ENCODE results near the gene ASPA.

Gene ASPA

DNA sequence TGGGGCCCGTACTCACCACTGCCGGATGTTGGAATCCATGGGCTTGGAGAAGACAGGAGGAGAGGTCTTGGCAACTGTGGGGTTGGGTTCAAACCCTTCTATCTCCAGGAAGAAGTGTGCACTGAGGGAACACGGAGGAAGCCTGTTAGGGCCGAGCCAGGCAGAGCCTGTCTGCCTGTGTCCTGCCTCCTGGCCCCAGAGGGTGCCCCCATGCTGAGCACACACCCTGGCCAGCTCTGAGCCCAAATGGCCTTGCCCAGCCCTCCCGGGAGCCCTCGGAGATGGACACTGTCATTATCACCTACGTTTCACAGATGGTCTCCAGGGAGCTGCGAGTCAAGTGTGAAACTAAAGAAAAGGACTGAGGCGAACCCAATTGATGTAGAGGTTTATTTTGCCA is 69.4 kb downstream of the ASPA start:
- CTCF ChIA-PET: no interaction called here
- H3K4me3 ChIP-seq (ENCODE audit: low read depth, low read length): no peak overlapping the region
- DNase-seq (ENCODE audit: low read depth, low spot score): no peak
- TF ChIP-seq, protein P1, sequence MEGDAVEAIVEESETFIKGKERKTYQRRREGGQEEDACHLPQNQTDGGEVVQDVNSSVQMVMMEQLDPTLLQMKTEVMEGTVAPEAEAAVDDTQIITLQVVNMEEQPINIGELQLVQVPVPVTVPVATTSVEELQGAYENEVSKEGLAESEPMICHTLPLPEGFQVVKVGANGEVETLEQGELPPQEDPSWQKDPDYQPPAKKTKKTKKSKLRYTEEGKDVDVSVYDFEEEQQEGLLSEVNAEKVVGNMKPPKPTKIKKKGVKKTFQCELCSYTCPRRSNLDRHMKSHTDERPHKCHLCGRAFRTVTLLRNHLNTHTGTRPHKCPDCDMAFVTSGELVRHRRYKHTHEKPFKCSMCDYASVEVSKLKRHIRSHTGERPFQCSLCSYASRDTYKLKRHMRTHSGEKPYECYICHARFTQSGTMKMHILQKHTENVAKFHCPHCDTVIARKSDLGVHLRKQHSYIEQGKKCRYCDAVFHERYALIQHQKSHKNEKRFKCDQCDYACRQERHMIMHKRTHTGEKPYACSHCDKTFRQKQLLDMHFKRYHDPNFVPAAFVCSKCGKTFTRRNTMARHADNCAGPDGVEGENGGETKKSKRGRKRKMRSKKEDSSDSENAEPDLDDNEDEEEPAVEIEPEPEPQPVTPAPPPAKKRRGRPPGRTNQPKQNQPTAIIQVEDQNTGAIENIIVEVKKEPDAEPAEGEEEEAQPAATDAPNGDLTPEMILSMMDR (IDR thresholded peaks at IDR 0.05; ENCODE audit: insufficient read depth, low read length, missing control alignments): no peak
- POLR2A ChIA-PET: no interaction called here

DNA sequence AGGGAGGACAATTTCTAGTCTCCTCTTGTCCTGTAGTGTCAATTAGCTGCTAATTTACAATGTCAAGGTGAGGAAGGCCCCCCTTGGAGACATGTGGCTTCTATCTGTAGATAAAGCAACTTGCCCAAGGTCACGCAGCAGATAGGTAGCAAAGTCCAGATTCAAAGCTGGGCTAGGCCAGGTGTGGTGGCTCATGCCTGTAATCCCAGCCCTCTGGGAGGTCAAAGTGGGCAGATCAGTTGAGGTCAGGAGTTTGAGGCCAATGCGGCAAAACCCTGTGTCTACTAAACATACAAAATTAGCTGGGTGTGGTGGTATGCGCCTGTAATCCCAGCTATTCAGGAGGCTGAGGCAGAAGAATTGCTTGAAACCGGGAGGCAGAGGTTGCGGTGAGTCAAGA is 70.7 kb downstream of the ASPA start:
- ChIA-PET POLR2A (no interaction called here), CTCF (no interaction called here)
- H3K4me3 ChIP-seq (ENCODE audit: low read depth, low read length): no peak overlapping the region
- TF ChIP-seq, protein P1 (IDR thresholded peaks at IDR 0.05; ENCODE audit: insufficient read depth, low read length, missing control alignments): no peak
- no peak for DNase-seq (ENCODE audit: low read depth, low spot score)

DNA sequence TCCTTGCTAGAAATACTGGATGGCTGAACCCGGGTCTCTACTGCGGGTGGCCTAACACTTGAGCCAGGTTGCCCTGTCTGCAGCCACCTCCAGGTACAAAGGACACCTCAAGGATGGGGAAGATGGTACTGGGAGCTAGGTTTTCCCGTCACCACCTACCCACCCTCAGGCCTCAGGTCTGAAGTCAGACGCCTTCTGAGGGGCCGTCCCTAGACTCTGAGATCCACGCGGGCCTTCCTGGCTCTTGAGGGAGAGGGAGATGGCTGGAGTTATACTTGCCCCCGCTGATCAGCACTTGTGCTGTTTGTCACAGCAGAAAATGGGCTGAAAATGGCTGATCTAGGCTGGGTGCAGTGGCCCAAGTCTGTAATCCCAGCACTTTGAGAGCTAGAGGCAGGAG is 71.2 kb downstream of the ASPA start:
- ChIA-PET POLR2A (no interaction called here), CTCF (no interaction called here)
- no peak overlapping the region for H3K4me3 ChIP-seq (ENCODE audit: low read depth, low read length)
- TF ChIP-seq, protein P1 (IDR thresholded peaks at IDR 0.05; ENCODE audit: insufficient read depth, low read length, missing control alignments): no peak
- DNase-seq (ENCODE audit: low read depth, low spot score): no peak

DNA sequence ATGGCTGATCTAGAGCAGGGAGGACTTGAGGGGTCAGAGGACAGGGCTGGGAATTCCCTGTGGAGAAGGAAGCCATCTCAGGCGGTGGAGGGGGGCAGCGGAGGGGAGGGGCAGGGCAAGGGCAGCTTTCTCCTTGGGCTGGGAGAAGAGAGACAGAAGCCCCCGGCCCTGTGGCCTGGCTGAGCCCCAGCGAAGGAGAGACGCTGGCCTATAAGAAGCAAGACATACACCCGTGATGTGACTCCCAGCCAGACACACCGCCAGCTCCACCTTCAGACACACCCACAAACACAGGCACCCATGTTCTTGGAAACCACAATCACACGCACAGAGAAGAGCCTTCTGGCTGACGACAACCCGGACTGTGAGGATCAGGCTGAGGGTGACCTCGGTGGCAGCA is 71.8 kb downstream of the ASPA start:
- ChIA-PET POLR2A (no interaction called here), CTCF (no interaction called here)
- no peak for DNase-seq (ENCODE audit: low read depth, low spot score)
- TF ChIP-seq, protein P1 (IDR thresholded peaks at IDR 0.05; ENCODE audit: insufficient read depth, low read length, missing control alignments): no peak
- H3K4me3 ChIP-seq (ENCODE audit: low read depth, low read length): no peak overlapping the region

DNA sequence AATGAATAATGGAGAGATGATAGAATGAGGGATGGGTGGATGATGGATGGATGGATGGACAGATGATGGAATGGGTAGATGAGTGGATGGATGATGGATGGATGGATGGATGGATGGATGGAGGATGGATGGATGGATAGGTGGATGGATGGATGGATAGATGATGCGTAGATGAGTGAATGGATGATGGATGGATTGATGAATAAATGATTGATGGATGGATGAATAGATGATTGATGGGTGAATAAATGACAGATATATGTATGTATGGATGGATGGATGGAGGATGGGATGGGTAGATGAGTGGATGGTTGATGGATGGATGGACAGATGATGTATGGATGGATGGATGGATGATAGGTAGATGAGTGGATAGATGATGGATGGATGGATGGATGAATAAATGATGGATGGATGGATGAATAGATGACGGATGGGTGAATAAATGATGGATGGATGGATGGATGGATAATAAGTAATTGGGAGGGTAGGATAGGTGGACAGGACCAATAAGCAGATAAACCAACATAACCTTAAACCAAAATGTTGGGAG is 73.9 kb downstream of the ASPA start:
- ChIA-PET CTCF (interaction anchor here (0.9 kb wide), 1 partner anchor 14 kb away, joined by 3 read pairs; no protein-coding TSS in a partner anchor), POLR2A (no interaction called here)
- TF ChIP-seq, protein P1 (IDR thresholded peaks at IDR 0.05; ENCODE audit: insufficient read depth, low read length, missing control alignments): no peak
- no peak for DNase-seq (ENCODE audit: low read depth, low spot score)
- no peak overlapping the region for H3K4me3 ChIP-seq (ENCODE audit: low read depth, low read length)

DNA sequence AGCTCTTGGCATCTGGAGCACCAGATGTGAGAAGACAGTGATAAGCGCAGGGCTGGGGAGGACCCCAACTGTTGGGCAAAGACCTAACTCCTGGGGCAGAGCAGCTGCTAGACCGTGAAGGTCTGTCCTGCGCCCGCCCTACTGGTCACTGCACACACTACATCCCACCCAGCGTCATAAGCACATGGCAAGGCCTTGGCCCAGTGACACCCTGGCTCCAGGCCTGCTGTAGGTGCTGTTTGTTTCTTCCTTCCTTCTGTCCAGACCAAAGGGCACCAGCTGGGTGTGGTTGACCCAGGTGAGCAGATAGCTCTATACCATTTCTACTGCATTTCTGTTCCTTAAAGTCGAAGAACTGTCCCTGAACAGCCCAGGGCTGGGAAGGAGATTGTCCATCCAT is 75.4 kb downstream of the ASPA start:
- H3K4me3 ChIP-seq (ENCODE audit: low read depth, low read length): no peak overlapping the region
- TF ChIP-seq, protein P1 (IDR thresholded peaks at IDR 0.05; ENCODE audit: insufficient read depth, low read length, missing control alignments): no peak
- POLR2A ChIA-PET: no interaction called here
- DNase-seq (ENCODE audit: low read depth, low spot score): no peak
- CTCF ChIA-PET: interaction anchor here (0.9 to 1.3 kb wide), 2 partner anchors 12 to 16 kb away, joined by 3 read pairs; no protein-coding TSS in a partner anchor

Data from AG04449 (cell line).